ENCODE results near the gene ILK. TPM values are rescaled to one million over a fixed set of nuclear protein-coding genes. Genes with fewer than 3 reads are reported as not detected.

Gene ILK
- total RNA-seq, 2 experiments from 2014 or later, result 64.8 to 80.3 TPM

DNA sequence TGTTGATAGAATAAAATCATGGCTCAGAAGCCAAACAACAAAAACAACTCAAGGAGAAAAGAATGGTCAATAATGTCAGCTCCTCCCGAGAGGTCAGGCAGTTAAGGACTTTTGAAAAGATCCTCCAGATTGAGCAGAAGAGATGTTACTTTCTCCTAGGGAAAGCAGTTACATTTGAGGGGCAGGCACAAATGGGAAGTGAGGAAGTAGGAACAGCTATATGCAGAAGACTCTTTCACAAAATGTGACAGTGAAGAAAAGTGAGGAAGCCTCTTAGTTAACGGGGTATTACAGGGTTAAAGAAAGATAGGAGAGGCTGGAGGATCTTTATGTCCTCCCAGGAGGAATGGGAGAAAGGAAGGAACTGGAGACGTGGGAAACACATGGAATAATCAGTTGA is 48.6 kb downstream of the ILK start:
- CTCF ChIA-PET (ENCODE audit: unreplicated experiment), result no interaction called here
- BruUV-seq (replicated peaks), result no TSS peak

DNA sequence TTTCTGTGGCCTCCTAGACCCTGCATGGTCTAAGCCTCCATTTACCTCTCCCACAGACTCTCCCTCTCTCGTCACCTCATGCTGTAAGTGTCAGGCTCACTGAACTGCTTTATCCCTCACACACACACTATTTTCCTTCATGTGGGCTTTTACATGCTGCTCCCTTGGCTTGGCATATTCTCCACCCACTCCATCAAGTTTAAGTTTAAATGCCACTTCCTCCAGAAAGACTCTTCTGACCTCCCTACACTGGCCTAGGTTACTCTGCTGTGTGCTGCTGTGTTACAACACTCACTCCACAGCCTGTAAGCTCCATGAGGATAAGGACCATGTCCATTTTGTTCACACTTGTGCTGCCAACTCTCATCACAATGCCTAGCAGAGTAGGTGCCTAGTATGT is 49.5 kb downstream of the ILK start:
- CTCF ChIA-PET (ENCODE audit: unreplicated experiment), result no interaction called here

More for the DNA sequence above, 48.6 kb downstream of the ILK start:
- Histone ChIP-seq H3K4me3 (ENCODE audit: low read depth, low read length, poor library complexity, severe bottlenecking) (no peak overlapping the region), H3K27ac (ENCODE audit: low read depth, low read length, poor library complexity, severe bottlenecking) (no peak overlapping the region), H3K9me3 (ENCODE audit: low read length) (no peaks in the 10 kb centered on the region), H3K9me2 (ENCODE audit: insufficient read depth, low read length) (no peaks in the 10 kb centered on the region), H4K20me1 (ENCODE audit: insufficient read depth, low read length) (no peaks in the 10 kb centered on the region), H3K4me2 (ENCODE audit: low read length) (no peak overlapping the region), H3K36me3 (ENCODE audit: insufficient read depth, low read length) (no peaks in the 10 kb centered on the region), H2AFZ (ENCODE audit: low read length) (no peak overlapping the region), H3K4me1 (ENCODE audit: insufficient read depth, low read length, poor library complexity, severe bottlenecking) (peaks cover 5% of the 10 kb centered on the region), H3K79me2 (ENCODE audit: insufficient read depth, low read depth, low read length) (no peaks in the 10 kb centered on the region)
- POLR2A ChIA-PET, result interaction anchor here (0.6 to 1.0 kb wide), 3 partner anchors 25 to 40 kb away, joined by 3 to 4 read pairs (median 3); partner anchors contain the start of genes MRPL17 and TAF10
- intact Hi-C loops (cut with micrococcal nuclease; ENCODE audit: unreplicated experiment), result no loop called here
- TF ChIP-seq, protein P1, sequence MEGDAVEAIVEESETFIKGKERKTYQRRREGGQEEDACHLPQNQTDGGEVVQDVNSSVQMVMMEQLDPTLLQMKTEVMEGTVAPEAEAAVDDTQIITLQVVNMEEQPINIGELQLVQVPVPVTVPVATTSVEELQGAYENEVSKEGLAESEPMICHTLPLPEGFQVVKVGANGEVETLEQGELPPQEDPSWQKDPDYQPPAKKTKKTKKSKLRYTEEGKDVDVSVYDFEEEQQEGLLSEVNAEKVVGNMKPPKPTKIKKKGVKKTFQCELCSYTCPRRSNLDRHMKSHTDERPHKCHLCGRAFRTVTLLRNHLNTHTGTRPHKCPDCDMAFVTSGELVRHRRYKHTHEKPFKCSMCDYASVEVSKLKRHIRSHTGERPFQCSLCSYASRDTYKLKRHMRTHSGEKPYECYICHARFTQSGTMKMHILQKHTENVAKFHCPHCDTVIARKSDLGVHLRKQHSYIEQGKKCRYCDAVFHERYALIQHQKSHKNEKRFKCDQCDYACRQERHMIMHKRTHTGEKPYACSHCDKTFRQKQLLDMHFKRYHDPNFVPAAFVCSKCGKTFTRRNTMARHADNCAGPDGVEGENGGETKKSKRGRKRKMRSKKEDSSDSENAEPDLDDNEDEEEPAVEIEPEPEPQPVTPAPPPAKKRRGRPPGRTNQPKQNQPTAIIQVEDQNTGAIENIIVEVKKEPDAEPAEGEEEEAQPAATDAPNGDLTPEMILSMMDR (conservative IDR thresholded peaks at IDR 0.05; ENCODE audit: low read length), result no peak
- TF ChIP-seq EZH2phosphoT487 (IDR thresholded peaks at IDR 0.05; ENCODE audit: borderline replicate concordance, low read depth, low read length), result no peak
- no peak for DNase-seq (ENCODE audit: low spot score)

DNA sequence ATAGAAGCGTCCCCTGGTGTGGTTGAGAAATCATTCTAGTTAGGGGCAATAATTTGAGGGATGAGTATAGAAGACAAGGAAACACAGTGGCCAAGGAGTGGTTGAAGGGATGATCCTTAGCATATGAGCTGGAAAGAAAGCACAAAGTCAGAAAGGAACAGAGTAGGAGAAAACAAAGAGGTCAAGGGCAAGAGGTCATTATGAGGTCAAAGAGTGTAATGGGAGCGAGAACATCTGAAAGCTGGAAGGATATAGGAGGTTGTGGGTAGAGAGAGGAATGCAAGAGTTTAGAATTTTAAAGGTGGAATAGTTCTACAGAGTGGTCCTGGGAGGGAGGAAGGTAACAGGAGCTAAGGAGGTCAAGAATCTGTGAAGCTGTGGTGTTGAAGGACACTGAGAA is 50.1 kb downstream of the ILK start:
- no peaks in the 10 kb centered on the region for H4K20me1 ChIP-seq (ENCODE audit: insufficient read depth, low read length)
- H2AFZ ChIP-seq (ENCODE audit: low read length), result no peak overlapping the region
- H3K4me3 ChIP-seq (ENCODE audit: low read depth, low read length, poor library complexity, severe bottlenecking), result no peak overlapping the region
- TF ChIP-seq, protein P1 (conservative IDR thresholded peaks at IDR 0.05; ENCODE audit: low read length), result no peak
- no peak for TF ChIP-seq EZH2phosphoT487 (IDR thresholded peaks at IDR 0.05; ENCODE audit: borderline replicate concordance, low read depth, low read length)
- no peaks in the 10 kb centered on the region for H3K36me3 ChIP-seq (ENCODE audit: insufficient read depth, low read length)
- no peaks in the 10 kb centered on the region for H3K4me1 ChIP-seq (ENCODE audit: insufficient read depth, low read length, poor library complexity, severe bottlenecking)
- H3K4me2 ChIP-seq (ENCODE audit: low read length), result no peak overlapping the region
- POLR2A ChIA-PET, result interaction anchor here (0.6 to 0.8 kb wide), 2 partner anchors 9 to 47 kb away, joined by 3 read pairs; no protein-coding TSS in a partner anchor
- BruUV-seq (replicated peaks), result no TSS peak
- DNase-seq (ENCODE audit: low spot score), result no peak
- H3K9me2 ChIP-seq (ENCODE audit: insufficient read depth, low read length), result no peaks in the 10 kb centered on the region
- H3K9me3 ChIP-seq (ENCODE audit: low read length), result no peaks in the 10 kb centered on the region
- H3K79me2 ChIP-seq (ENCODE audit: insufficient read depth, low read depth, low read length), result no peaks in the 10 kb centered on the region
- intact Hi-C loops (cut with micrococcal nuclease; ENCODE audit: unreplicated experiment), result no loop called here
- CTCF ChIA-PET (ENCODE audit: unreplicated experiment), result no interaction called here
- H3K27ac ChIP-seq (ENCODE audit: low read depth, low read length, poor library complexity, severe bottlenecking), result no peak overlapping the region

More for the DNA sequence above, 49.5 kb downstream of the ILK start:
- intact Hi-C loops (cut with micrococcal nuclease; ENCODE audit: unreplicated experiment), result no loop called here
- Histone ChIP-seq H3K27ac (ENCODE audit: low read depth, low read length, poor library complexity, severe bottlenecking) (no peak overlapping the region), H3K36me3 (ENCODE audit: insufficient read depth, low read length) (no peaks in the 10 kb centered on the region), H3K4me3 (ENCODE audit: low read depth, low read length, poor library complexity, severe bottlenecking) (no peak overlapping the region), H3K9me2 (ENCODE audit: insufficient read depth, low read length) (no peaks in the 10 kb centered on the region), H2AFZ (ENCODE audit: low read length) (no peak overlapping the region), H3K79me2 (ENCODE audit: insufficient read depth, low read depth, low read length) (no peaks in the 10 kb centered on the region), H3K4me1 (ENCODE audit: insufficient read depth, low read length, poor library complexity, severe bottlenecking) (no peaks in the 10 kb centered on the region), H4K20me1 (ENCODE audit: insufficient read depth, low read length) (no peaks in the 10 kb centered on the region), H3K4me2 (ENCODE audit: low read length) (no peak overlapping the region), H3K9me3 (ENCODE audit: low read length) (no peaks in the 10 kb centered on the region)
- TF ChIP-seq, protein P1 (conservative IDR thresholded peaks at IDR 0.05; ENCODE audit: low read length), result no peak
- no peak for TF ChIP-seq EZH2phosphoT487 (IDR thresholded peaks at IDR 0.05; ENCODE audit: borderline replicate concordance, low read depth, low read length)
- POLR2A ChIA-PET, result interaction anchor here (0.6 to 0.8 kb wide), 2 partner anchors 9 to 157 kb away, joined by 3 read pairs; no protein-coding TSS in a partner anchor
- BruUV-seq (replicated peaks), result no TSS peak
- DNase-seq (ENCODE audit: low spot score), result no peak
